Progenitor cell of endocrine pancreas (in vitro differentiated cells): ENCODE data around the gene ZNF454. TPM values are rescaled to one million over a fixed set of nuclear protein-coding genes. Genes with fewer than 3 reads are reported as not detected.

Experiments used
- DNase-seq: peaks from one replicate; pipeline ENCODE4 v3.0.0; 2021; ENCODE audit warnings: low spot score; ENCODE audit not compliant: unreplicated experiment
- H3K27ac Mint-ChIP-seq: 2 replicates; pipeline ENCODE4 v1.8.0; 2021; ENCODE audit warnings: mild to moderate bottlenecking, moderate library complexity, mixed read lengths
- H3K27me3 Mint-ChIP-seq: 2 replicates; pipeline ENCODE4 v1.8.0; 2021; ENCODE audit warnings: mixed read lengths
- H3K36me3 Mint-ChIP-seq: 2 replicates; pipeline ENCODE4 v1.8.0; 2022; ENCODE audit warnings: mixed read lengths; ENCODE audit not compliant: insufficient read depth
- H3K4me1 Mint-ChIP-seq: 2 replicates; pipeline ENCODE4 v1.8.0; 2021; ENCODE audit warnings: low read depth, mixed read lengths
- H3K4me3 Mint-ChIP-seq: 2 replicates; pipeline ENCODE4 v1.8.0; 2021; ENCODE audit warnings: low read depth, mild to moderate bottlenecking, moderate library complexity, mixed read lengths
- H3K9me3 Mint-ChIP-seq: 2 replicates; pipeline ENCODE4 v1.8.0; 2021; ENCODE audit warnings: low read depth, mixed read lengths
- long read RNA-seq: library from polyadenylated mRNA; unstranded; transcript quantifications from one replicate; pipeline ENCODE4 v2.0.0, GENCODE V29; 2020
- total RNA-seq: library from RNA; stranded (reverse); gene quantifications from 2 replicates; pipeline ENCODE4 v1.2.1, GENCODE V29; 2021
- TF ChIP-seq, protein P1 (sequence below): fragments of 200-600 bp; sonication (generic); IDR thresholded peaks from one replicate; pipeline ENCODE4 v1.5.0; 2021; ENCODE audit warnings: antibody characterized with exemption, mild to moderate bottlenecking; ENCODE audit not compliant: unreplicated experiment

Gene ZNF454
- 0.36 and 0.62 TPM in 2 replicates for total RNA-seq
- long read RNA-seq, result 0 reads

DNA sequence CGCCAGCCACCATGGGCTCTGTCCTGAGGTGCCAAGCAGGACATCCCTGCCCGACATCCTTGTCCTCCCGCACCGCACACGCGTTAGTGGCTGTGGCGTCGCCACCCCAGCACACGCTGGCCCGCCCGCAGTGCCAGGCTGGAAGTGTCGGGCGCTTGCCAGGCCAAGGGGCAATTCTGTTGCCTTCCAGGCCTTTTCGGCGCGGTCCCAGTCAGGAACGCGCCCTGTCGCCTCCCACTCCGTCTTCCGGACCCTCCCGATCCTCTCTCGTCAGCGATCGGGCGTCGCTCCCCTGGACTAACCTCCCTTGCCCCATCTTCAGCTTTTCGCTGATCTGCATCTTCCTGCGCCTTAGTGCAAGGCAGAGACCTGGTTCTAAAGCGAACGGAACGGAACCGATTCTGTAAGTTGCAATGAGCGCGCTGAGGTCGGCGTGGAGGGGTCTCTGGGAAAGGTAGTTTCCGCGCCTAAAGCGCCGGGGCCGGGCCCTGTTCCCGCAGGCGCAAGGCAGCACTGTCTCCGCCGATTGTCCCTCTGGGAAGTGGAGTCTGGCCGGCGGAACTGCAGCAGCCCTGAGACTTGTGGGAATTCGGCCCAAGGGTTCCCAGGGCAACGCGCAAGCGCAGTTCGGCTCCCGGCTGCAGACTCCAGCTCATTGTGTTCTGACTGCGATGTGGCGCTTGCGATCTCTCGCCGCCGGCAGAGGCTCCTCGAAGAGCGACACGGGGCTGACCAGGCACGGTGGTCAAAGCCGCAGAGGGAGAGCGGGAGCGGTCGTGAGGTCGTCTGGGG lies at the start of gene ZNF454:
Gene ZNF454, plus strand, starts transcription at position 630 of the 792 bp plus-strand sequence. CDS start 1,594 bp downstream, outside the sequence.
- TF ChIP-seq, protein P1, sequence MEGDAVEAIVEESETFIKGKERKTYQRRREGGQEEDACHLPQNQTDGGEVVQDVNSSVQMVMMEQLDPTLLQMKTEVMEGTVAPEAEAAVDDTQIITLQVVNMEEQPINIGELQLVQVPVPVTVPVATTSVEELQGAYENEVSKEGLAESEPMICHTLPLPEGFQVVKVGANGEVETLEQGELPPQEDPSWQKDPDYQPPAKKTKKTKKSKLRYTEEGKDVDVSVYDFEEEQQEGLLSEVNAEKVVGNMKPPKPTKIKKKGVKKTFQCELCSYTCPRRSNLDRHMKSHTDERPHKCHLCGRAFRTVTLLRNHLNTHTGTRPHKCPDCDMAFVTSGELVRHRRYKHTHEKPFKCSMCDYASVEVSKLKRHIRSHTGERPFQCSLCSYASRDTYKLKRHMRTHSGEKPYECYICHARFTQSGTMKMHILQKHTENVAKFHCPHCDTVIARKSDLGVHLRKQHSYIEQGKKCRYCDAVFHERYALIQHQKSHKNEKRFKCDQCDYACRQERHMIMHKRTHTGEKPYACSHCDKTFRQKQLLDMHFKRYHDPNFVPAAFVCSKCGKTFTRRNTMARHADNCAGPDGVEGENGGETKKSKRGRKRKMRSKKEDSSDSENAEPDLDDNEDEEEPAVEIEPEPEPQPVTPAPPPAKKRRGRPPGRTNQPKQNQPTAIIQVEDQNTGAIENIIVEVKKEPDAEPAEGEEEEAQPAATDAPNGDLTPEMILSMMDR, result no peak
- peaks cover 25% of the 10 kb centered on the region for H3K36me3 Mint-ChIP-seq
- no peaks in the 10 kb centered on the region for H3K4me1 Mint-ChIP-seq
- no peak within 1 kb of the TSS for H3K27ac Mint-ChIP-seq
- peaks cover 65% of the 10 kb centered on the region for H3K9me3 Mint-ChIP-seq
- H3K27me3 Mint-ChIP-seq, result no peaks in the 10 kb centered on the region
- no peak for DNase-seq
- H3K4me3 Mint-ChIP-seq, result no peak within 1 kb of the TSS

GRCh38 chr5:178895615-178896571 lies 45.1 kb upstream of the ZNF454 start, which contains the start of gene ZFP2:
TSS of gene ZFP2 (plus strand) at chr5:178895913. CDS start at chr5:178931314, 35,401 bp downstream.
- peak; percentile 63 for DNase-seq
- Mint-ChIP-seq H3K4me3 (peak within 1 kb of the TSS; percentile 88), H3K4me1 (peaks cover 5% of the 10 kb centered on the region), H3K9me3 (peaks cover 15% of the 10 kb centered on the region), H3K27ac (peak within 1 kb of the TSS; percentile 94), H3K27me3 (no peaks in the 10 kb centered on the region), H3K36me3 (peaks cover 22% of the 10 kb centered on the region)
- TF ChIP-seq, protein P1, result no peak

- no peak for DNase-seq
- no peak overlapping the region for H3K27ac Mint-ChIP-seq
- peaks cover 5% of the 10 kb centered on the region for H3K4me1 Mint-ChIP-seq
- peaks cover 47% of the 10 kb centered on the region for H3K36me3 Mint-ChIP-seq
- H3K9me3 Mint-ChIP-seq, result peaks cover 35% of the 10 kb centered on the region
- H3K4me3 Mint-ChIP-seq, result no peak overlapping the region
- no peaks in the 10 kb centered on the region for H3K27me3 Mint-ChIP-seq
- TF ChIP-seq, protein P1, result no peak
Observed at GRCh38 chr5:178899289-178899688, 41.7 kb upstream of the ZNF454 start.

DNA sequence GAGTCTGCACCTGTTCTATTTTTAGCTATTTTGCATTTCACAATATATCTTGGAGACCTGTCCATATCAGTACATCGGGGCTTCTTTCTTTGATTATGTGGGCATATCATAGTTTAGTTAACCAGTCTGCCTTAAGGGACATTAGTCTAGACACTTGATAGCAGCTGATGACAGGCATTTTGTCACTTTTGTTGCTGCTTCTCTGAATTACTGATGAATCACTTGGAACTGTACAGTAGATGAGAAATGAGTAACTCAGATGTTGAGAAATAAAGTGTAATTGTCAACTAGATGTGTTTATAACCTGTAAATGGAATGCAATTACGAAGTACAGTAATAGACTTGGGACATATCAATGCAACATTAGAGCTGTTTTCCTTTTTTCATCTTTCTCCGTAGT lies 38.1 kb upstream of the ZNF454 start:
- DNase-seq, result no peak
- peaks cover 50% of the 10 kb centered on the region for H3K9me3 Mint-ChIP-seq
- H3K4me3 Mint-ChIP-seq, result no peak overlapping the region
- no peaks in the 10 kb centered on the region for H3K4me1 Mint-ChIP-seq
- no peak overlapping the region for H3K27ac Mint-ChIP-seq
- H3K27me3 Mint-ChIP-seq, result no peaks in the 10 kb centered on the region
- peaks cover 63% of the 10 kb centered on the region for H3K36me3 Mint-ChIP-seq
- TF ChIP-seq, protein P1, result no peak
